ENCODE measurements around the gene AKT2.
"Not testable (repeated sequence)": the region's sequence is repeated elsewhere in the genome, so short reads cannot be mapped to it uniquely, and the experiment has no call there.

AKT2 gene

GRCh38 chr19:40284501-40285352 lies at the start of gene AKT2:
Gene AKT2, minus strand, starts transcription at chr19:40285345. Its CDS starts 20,078 bp downstream, at chr19:40265267.
- DNase-seq, result peak; percentile 52

- DNase-seq, result not testable (repeated sequence)
Measured at GRCh38 chr19:40333083-40333482, 47.9 kb upstream of the AKT2 start.

- DNase-seq, result no peak
Measured at GRCh38 chr19:40332669-40333068, 47.5 kb upstream of the AKT2 start.

DNA sequence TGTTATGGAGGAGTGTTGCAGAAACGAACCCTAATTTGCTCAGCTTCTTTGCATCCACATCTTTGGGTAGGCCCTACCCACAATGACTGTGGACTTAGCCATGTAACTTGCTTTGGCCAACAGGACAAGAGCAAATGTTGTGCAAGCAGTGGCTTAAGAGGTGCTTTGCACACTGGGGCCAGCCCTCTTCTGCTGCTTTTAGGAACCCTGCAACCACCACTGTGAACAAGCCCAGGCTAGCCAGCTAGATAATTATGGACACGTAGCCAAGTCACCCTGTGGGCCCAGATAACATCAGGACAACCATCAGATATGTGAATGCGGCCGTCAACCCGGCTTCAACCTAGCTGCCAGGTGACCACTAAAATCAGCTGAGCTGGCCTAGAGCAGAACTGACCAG lies 45.9 kb upstream of the AKT2 start:
- no peak for DNase-seq

DNA sequence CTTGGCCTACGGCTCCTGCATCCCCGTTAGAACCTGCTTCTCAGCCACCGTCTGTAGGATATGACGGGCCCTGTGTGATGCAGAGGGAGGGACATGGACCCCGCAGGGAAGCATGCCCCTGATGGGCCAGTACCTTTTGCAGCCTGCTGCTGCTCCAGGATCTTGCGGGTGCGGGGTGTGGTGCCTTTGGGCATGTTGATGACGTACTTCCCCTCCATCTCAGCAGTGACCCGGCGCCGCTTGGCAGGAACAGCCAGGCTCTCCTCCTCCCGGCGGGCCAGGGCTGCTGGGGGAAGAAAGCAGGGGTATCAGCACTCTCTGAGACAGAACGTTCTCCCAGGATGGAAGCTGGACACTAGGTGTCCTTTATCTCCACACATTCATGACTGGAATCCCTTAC lies 41.1 kb upstream of the AKT2 start:
- DNase-seq, result no peak

GRCh38 chr19:40323705-40324104 lies 38.6 kb upstream of the AKT2 start:
- no peak for DNase-seq

DNA sequence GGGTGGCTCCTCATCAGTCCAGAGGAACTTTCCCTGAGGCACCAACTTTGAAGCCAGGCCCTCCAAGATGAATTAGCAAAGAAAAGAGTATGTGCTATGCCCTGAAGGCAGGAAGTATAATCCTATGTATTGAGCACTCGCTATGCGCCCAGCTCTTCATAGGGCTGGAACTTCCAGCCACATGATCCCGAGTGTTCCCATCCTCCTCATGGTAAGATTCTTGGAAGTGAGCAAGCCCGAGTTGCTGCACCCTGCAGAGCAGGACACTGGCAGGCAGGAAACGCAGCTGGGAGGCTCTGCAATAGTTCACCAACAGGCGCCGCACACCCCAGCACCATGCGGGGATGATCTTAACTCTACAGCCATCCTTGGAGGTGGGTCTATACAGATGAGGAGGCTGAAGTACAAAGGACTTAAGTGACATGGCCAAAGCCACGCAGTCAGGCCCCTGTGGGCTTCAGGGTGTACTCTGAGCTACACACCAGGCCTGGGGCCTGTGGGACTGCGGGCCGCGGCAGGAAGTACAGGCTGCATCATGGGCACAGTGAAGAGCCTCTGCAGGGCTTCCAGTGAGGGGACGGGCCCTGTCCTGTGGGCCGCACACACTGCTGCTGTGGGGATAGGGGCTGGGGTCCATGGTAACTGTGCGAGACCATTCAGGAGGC lies 37.9 kb upstream of the AKT2 start:
- DNase-seq, result no peak

- no peak for DNase-seq
Measured at GRCh38 chr19:40322271-40322610, 37.1 kb upstream of the AKT2 start.

- DNase-seq, result no peak
Measured at GRCh38 chr19:40321566-40322270, 36.6 kb upstream of the AKT2 start.

DNA sequence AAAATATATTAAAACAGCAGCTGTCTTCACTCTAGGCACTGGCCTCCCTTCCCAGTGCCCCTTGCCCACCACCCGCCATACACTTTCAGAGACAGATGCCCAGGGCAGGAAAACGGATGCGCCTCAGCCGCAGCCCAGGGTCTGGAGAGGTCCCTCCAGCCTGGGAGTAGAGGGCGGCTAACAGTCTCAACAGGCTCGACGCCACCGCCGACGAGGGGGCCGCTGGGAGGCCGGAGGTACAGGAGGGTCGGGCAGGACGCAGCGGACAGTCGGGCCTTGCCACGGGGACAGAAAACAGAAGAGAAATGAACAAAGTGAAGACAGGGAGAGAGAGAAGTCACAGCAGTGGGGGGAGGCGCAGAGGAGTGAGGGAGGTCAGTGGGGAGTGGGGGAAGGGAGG lies 35.9 kb upstream of the AKT2 start:
- no peak for DNase-seq

DNA sequence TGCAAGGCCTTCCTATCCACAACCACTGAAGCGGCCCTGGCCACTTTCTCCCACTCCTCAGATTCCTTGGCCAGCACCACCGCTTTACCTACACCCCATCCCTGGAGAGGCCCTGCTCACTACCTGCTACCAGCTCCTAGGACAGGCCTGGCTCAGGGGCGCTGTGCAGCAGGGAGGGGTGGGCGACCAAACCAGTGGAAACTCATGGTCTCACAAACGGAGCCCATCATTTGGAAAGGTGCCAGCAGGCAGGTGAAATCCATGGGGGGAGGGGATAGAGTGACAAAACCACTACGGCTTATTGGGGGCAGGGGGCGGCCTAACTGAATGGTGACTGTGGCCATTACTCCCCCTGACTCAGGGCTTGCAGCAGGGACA lies 35.4 kb upstream of the AKT2 start:
- DNase-seq, result no peak

DNA sequence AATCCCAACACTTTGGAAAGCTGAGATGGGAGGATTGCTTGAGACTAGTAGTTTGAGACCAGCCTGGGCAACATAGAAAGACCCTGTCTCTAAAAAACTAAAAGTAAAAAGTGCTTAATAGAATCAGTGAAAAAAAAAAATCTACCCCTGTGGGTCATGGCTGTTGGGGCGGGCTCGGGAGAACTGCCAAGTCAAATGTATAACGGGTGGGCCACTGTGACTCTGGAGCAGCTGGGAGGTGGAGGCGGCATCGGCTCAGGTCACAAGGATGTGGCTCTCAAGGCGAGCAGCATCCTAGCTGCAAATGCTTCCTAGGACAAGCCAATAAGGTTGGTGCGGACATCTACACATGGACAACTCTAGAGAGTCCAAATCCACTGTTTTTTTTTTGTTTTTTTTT lies 32.2 kb upstream of the AKT2 start:
- DNase-seq, result no peak

- DNase-seq, result no peak
Measured at GRCh38 chr19:40315812-40316470, 30.8 kb upstream of the AKT2 start.

DNA sequence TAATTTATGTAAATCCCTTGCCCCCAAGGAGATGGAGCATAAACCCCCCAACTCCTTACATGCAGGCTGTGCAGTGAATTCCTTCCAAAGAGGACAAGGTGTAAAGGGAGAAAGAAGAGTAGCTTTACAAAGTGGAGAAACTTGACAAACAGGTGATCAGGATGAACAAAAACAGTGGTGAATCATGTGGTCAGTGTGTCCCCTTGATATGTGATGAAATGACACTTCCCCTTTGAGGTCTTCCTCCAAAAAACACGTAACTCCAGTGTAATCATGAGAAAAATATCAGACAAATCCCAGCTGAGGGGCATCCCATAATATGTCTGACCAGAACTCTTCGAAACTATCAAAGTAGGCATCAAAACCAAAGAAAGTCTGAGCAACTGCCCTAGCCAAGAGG lies 29.5 kb upstream of the AKT2 start:
- DNase-seq, result no peak

DNA sequence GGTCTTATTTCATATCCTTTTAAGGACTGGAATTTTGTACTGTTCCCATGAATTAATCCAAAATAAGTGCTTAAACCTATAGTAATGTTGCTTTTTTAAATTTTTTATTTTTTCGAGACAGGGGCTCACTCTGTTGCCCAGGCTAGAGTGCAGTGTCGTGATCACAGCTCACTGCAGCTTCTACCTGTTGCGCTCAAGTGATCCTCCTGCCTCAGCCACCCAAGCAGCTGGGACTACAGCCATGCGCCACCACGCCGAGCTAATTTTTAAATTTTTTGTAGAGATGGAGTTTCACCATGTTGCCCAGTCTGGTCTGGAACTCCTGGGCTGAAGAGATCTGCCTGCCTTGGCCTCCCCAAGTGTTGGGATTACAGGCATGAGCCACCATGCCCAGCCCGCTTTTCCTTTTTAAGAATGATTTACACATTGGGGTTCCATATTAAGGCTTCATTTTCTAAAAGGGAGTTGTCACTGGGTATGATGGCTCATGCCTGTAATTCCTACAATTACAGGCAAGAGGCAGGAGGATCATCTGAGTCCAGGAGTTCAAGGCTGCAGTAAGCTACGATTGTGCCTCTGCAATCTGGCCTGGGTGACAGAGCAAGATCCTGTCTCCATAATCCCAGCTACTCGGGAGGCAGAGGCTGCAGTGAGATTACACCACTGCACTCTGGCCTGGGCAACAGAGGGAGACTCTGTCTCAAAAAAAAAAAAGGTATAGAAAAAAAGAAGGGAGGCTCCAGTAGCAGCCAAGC lies 28.3 kb upstream of the AKT2 start:
- no peak for DNase-seq

- DNase-seq, result peak; percentile 6
Measured at GRCh38 chr19:40312533-40312932, 27.4 kb upstream of the AKT2 start.

- no peak for DNase-seq
Measured at GRCh38 chr19:40309666-40310065, 24.5 kb upstream of the AKT2 start.

DNA sequence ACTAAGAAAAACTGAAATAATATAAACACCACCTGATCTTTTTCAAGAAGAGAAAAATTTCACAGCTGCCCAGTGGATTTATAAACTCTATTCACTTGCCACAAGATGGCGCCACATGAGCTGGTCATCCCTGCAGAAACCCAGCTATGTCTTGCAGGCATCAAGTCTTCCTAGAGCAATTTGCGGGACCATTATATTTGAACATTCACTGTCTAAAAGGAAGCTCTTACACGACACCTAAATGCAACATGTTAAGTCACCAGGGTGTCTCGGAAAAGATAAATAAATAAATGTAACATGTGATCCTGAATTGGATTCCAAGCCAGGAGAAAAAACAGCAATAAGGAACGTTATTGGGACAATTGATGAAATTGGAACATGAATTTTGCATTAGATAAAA lies 20.3 kb upstream of the AKT2 start:
- DNase-seq, result peak; percentile 82

GRCh38 chr19:40304306-40304705 lies 19.2 kb upstream of the AKT2 start:
- DNase-seq, result no peak

DNA sequence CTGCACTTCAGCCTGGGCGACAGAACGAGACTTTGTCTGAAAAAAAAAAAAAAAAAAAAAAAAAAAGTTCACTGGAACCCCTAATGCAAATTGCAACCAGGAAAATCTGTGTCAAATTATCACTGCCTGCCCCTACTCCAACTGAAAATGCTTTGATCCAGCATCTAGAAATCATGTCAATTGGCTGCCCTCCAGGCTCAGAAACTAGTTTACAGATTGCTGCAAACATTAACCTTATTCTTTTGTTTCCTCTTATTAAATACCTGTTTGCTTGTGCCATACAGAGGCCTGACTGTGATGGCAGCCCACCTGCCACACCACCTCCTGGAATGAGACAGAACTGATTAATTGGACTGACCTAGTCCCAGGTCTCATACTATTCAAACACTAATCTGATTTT lies 18.6 kb upstream of the AKT2 start:
- no peak for DNase-seq

DNA sequence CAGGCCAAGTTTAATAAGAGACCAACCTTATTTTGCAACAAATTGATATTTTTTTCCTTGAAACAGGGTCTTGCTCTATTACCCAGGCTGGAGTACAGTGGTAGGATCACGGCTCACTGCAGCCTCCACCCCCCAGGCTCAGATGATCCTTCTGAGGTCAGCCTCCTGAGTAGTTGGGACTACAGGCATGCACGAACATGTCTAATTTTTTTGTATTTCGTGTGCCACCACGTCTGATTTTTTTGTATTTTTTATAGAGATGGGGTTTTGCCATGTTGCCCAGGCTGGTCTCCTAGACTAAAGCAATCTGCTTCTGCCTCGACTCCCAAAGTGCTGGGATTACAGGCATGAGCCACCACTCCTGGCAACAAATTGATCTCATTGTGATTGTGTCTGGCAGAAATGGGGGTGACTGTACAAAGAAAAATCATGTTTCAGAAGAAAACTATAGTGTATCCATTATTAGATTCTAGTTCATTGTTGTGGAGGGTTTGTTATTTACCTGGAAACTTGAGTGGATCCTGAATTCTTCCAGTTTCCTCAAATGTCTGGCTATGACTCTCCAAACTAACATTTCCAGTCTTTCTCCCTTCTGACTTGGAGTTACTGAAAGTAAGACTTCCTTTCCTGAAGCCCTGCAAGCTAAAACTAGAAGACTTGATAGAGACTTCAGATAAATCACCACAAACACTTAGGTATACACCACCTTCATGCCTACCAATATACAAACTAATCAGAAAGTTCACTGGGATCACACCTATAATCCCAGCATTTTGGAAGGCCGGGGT lies 17.3 kb upstream of the AKT2 start:
- DNase-seq, result no peak

- DNase-seq, result no peak
Measured at GRCh38 chr19:40300668-40301067, 15.5 kb upstream of the AKT2 start.
